Activated CD8-positive, alpha-beta T cell treated with anti-CD3 and anti-CD28 coated beads for 36 hours (primary cell): Measurements from ENCODE around the gene POM121C. TPM values are rescaled to one million over a fixed set of nuclear protein-coding genes. Genes with fewer than 3 reads are reported as not detected.
"Not testable (repeated sequence)": the region's sequence is repeated elsewhere in the genome, so short reads cannot be mapped to it uniquely, and the experiment has no call there.

Source experiments
- ATAC-seq: fragments of 200-7000 bp; cut with Tn5 transposase; one replicate; pipeline ENCODE4 v1.10.0; 2021; ENCODE audit warnings: mild to moderate bottlenecking, moderate library complexity
- CTCF ChIA-PET: fragments of 350-600 bp; sonication (Branson Sonifier 250); formaldehyde crosslinking; loops from one replicate; lab custom pipeline; 2021; ENCODE audit warnings: antibody characterized with exemption; lab: Charles Lee
- POLR2A ChIA-PET: fragments of 350-600 bp; sonication (Branson Sonifier 250); formaldehyde crosslinking; loops from one replicate; lab custom pipeline; 2021; ENCODE audit warnings: antibody characterized with exemption; lab: Charles Lee
- DNase-seq: peaks from one replicate; pipeline ENCODE4 v3.0.0-alpha.2; 2020
- H3K27ac Mint-ChIP-seq: one replicate; pipeline ENCODE4 v1.8.0; 2021; ENCODE audit warnings: mild to moderate bottlenecking, mixed read lengths
- H3K27me3 Mint-ChIP-seq: one replicate; pipeline ENCODE4 v1.8.0; 2021; ENCODE audit warnings: mixed read lengths
- H3K36me3 Mint-ChIP-seq: one replicate; pipeline ENCODE4 v1.8.0; 2021; ENCODE audit warnings: low read depth, mixed read lengths
- H3K4me1 Mint-ChIP-seq: one replicate; pipeline ENCODE4 v1.8.0; 2021; ENCODE audit warnings: low read depth, mixed read lengths
- H3K4me3 Mint-ChIP-seq: one replicate; pipeline ENCODE4 v1.8.0; 2021; ENCODE audit warnings: mild to moderate bottlenecking, moderate library complexity, mixed read lengths
- H3K9me3 Mint-ChIP-seq: one replicate; pipeline ENCODE4 v1.8.0; 2021; ENCODE audit warnings: mixed read lengths
- intact Hi-C: fragments of 100-400 bp; cut with micrococcal nuclease; formaldehyde crosslinking; loops from one replicate; pipeline ENCODE4 v1.10.0; 2022
- total RNA-seq, 2 experiments: library from RNA; stranded (reverse); gene quantifications; one replicate each; pipeline ENCODE4 v1.2.3, GENCODE V29; 2021
- TF ChIP-seq, protein P1 (sequence below): fragments of 200-600 bp; IDR thresholded peaks from one replicate; pipeline ENCODE4 v1.8.0; 2022; ENCODE audit warnings: antibody characterized with exemption, mild to moderate bottlenecking

The POM121C gene
- total RNA-seq, 2 experiments from 2014 or later: 81.4 to 85.5 TPM

DNA sequence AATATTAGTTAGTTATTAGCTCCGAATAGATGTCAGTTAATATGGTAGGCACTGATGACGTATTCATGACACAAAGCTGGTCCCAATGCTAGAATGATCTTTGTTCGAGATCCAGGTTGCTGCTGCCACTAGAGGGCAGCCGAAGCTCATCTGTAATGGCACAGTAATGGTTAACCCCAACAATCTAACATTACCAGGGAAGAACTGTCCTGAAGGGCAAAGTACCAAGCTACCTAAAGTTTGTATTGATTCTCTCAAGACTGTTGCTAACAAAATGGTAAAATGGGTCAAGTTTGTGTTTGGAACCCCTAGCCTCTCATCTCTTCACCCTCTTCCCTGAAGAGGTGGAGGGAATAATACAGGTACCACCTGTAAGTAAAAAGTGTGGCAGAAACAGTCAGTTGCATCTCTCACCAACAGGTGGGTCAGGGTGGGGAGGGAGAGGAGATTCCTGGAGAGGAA is 33.6 kb downstream of the POM121C start:
- peak; percentile 89 for ATAC-seq
- CTCF ChIA-PET, DNase-seq, H3K27me3 Mint-ChIP-seq, H3K4me3 Mint-ChIP-seq, H3K36me3 Mint-ChIP-seq, H3K27ac Mint-ChIP-seq, H3K4me1 Mint-ChIP-seq, intact Hi-C loops, H3K9me3 Mint-ChIP-seq, POLR2A ChIA-PET: not testable (repeated sequence)
- TF ChIP-seq, protein P1, sequence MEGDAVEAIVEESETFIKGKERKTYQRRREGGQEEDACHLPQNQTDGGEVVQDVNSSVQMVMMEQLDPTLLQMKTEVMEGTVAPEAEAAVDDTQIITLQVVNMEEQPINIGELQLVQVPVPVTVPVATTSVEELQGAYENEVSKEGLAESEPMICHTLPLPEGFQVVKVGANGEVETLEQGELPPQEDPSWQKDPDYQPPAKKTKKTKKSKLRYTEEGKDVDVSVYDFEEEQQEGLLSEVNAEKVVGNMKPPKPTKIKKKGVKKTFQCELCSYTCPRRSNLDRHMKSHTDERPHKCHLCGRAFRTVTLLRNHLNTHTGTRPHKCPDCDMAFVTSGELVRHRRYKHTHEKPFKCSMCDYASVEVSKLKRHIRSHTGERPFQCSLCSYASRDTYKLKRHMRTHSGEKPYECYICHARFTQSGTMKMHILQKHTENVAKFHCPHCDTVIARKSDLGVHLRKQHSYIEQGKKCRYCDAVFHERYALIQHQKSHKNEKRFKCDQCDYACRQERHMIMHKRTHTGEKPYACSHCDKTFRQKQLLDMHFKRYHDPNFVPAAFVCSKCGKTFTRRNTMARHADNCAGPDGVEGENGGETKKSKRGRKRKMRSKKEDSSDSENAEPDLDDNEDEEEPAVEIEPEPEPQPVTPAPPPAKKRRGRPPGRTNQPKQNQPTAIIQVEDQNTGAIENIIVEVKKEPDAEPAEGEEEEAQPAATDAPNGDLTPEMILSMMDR: peak; percentile 43

DNA sequence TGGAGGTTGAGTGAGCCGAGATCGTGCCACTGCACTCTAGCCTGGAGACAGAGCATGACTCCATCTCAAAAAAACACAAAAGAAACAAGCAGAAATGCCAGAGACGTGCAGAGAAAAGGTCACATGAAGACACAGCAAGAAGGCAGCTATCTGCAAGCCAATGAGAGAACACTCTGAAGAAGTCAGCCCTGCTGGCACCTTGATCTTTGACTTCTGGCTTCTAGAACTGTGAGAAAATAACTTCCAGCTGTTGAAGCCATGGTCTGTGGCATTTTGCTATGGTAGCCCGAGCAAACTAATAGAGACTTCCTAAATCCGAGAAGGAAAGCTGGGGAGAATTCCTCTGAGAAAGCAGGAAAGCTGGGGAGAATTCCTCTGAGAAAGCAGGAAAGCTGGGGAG is 36.2 kb downstream of the POM121C start:
- CTCF ChIA-PET, H3K4me3 Mint-ChIP-seq, H3K9me3 Mint-ChIP-seq, POLR2A ChIA-PET, intact Hi-C loops, H3K27me3 Mint-ChIP-seq, H3K27ac Mint-ChIP-seq, DNase-seq, ATAC-seq, H3K4me1 Mint-ChIP-seq, H3K36me3 Mint-ChIP-seq: not testable (repeated sequence)

DNA sequence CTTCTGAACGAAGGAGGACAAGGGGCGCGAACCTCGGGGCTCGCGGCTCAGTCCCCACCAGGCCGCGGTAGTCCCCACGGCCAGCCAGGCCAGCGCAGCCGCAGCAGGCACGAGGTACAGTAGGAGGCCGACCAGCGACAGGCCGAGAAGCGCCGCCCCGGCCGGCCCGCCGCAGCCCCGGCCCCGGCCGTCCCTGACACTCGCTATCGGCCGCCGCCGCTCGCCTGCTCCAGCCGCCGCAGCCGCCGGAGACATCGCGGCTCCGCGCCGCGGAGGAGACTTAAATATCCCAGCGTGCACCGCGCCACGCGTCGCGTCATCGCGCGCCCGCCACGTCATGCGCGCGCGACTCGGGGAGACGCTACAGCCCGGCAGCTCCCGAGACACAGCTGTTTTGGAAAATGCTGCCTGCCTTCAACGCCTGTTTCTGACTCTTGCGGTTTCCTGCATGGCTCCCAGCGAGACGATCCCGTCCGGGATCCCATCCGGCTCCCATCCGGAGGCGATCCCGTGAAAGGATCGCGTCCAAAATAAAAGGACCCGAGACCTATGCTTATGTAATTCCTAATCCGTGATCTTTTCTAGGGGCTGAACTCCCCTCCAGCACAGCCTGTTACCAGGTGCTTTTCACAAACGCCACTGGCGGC is 43.5 kb downstream of the POM121C start:
- peaks cover 28% of the 10 kb centered on the region for H3K36me3 Mint-ChIP-seq
- H3K9me3 Mint-ChIP-seq, CTCF ChIA-PET, intact Hi-C loops, H3K4me1 Mint-ChIP-seq, H3K27me3 Mint-ChIP-seq, POLR2A ChIA-PET, DNase-seq: not testable (repeated sequence)
- H3K4me3 Mint-ChIP-seq: peak overlapping the region; percentile 84
- peak; percentile 89 for ATAC-seq
- H3K27ac Mint-ChIP-seq: peak overlapping the region; percentile 92

- peaks cover 32% of the 10 kb centered on the region for H3K36me3 Mint-ChIP-seq
- H3K9me3 Mint-ChIP-seq, H3K27me3 Mint-ChIP-seq, intact Hi-C loops, CTCF ChIA-PET, DNase-seq, POLR2A ChIA-PET: not testable (repeated sequence)
- H3K27ac Mint-ChIP-seq: peak overlapping the region; percentile 85
- peaks cover 10% of the 10 kb centered on the region for H3K4me1 Mint-ChIP-seq
- peak; percentile 47 for ATAC-seq
- peak overlapping the region; percentile 80 for H3K4me3 Mint-ChIP-seq
Observed at GRCh38 chr7:75442101-75442464, 44.0 kb downstream of the POM121C start.

DNA sequence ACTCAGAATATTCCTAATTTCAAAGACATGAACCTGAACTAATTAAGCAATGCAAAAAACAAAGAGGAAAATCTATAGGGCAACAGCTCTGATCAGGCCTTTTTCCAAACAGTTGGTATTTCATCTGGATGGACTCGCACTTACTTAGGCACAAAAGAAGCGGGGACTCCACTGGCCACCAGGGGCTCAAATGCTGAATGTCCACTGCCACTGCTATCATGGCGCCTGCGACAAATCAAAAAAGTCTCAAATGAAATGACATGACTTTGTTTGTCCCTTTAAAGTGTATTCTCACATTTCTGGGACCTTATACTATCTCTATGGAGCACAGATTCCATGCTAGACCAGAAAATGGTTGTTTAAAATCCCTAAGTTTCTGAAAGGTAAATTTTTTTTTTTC is 47.1 kb downstream of the POM121C start:
- ATAC-seq: not testable (repeated sequence)
- peaks cover 50% of the 10 kb centered on the region for H3K36me3 Mint-ChIP-seq

DNA sequence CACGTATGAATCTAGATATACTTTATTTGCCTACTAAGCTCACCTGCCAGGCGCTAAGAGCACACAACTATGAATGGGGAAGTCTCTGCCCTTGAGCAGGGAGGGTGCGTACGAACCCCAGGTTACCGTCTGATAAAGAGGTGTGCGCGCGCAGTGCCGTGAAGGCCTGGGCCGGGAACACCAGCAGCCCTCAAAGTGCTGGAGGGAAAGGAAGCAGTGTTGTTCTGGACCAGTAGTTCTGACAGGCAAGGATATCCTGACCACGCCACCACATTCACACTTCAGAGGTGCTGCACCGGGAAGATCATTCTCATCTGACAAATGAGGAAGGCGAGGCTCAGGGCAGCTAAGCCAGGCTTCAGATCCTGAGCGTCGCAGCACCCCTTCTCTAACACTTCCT is 62.6 kb downstream of the POM121C start:
- DNase-seq, intact Hi-C loops, H3K4me3 Mint-ChIP-seq, H3K27me3 Mint-ChIP-seq, H3K27ac Mint-ChIP-seq, ATAC-seq, POLR2A ChIA-PET, CTCF ChIA-PET, H3K4me1 Mint-ChIP-seq, H3K9me3 Mint-ChIP-seq: not testable (repeated sequence)
- H3K36me3 Mint-ChIP-seq: peaks cover 25% of the 10 kb centered on the region

More for the DNA sequence above, 47.1 kb downstream of the POM121C start:
- H3K4me1 Mint-ChIP-seq: peaks cover 23% of the 10 kb centered on the region
- POLR2A ChIA-PET, DNase-seq, H3K27ac Mint-ChIP-seq, H3K27me3 Mint-ChIP-seq, H3K9me3 Mint-ChIP-seq, intact Hi-C loops, CTCF ChIA-PET, H3K4me3 Mint-ChIP-seq: not testable (repeated sequence)

DNA sequence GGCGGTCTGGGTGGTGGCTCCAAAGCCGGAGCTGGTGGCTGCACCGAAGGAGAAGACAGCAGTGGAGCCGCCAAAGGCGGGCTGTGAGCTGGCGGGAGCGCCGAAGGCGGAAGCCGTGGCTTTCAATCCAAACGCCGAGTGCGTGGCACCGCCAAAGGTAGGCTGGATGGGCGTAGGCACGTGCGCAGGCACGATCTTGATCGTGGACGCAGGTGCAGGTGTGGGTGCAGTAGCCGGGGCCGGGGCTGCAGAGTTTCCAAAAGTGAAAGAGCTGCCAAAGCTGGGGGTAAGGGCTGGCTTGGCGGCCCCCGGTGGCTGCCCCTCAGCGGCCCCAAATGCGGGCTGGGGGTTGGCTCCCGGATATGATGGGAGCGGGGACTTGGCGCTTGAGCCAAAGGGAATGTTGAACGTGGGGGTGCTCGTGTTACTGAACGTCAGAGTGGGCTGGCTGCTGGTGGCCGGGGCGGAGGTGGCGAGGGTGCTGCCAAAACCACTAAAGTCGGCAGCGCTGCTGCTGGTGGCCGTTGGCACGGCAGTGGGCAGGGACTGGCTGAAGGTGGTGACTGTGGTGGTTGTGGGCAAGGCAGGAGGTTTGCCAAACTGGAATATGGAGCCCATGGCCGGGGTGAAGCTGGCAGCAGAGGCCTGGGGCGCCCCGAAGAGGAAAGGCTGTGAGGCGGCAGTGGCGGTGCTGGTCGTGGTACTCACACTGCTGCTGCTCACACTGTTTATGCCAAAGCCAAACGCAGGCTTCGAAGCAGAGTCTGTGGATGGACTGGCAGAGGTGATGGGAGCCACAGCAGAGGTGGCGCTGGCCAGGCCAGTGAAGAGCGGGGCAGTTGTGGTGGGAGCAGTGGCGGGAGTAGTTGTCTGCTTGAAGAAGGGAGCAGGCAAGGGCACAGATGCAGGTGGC is 64.0 kb downstream of the POM121C start:
- H3K4me1 Mint-ChIP-seq, H3K9me3 Mint-ChIP-seq, DNase-seq, CTCF ChIA-PET, POLR2A ChIA-PET, ATAC-seq, H3K27ac Mint-ChIP-seq, intact Hi-C loops, H3K4me3 Mint-ChIP-seq, H3K27me3 Mint-ChIP-seq: not testable (repeated sequence)
- peaks cover 18% of the 10 kb centered on the region for H3K36me3 Mint-ChIP-seq

DNA sequence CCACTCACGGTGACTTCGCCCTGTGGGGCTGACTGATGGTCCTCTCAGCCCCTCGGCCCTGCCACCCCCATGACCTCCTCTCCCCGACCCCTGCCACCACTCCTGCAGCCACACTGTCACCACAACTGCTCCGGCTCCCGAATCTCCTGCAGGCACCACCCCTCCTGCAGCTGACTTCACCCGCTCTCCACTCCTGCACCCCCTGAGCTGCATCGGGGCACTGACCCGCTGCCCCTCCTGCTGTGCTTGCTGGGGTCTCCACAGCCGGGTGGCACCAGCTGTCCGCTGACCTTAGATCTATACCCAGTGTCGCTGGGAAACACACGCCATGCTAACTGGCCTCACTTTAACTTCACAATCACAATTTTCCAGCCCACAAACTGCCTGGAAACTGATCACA is 65.9 kb downstream of the POM121C start:
- H3K4me1 Mint-ChIP-seq, ATAC-seq, CTCF ChIA-PET, POLR2A ChIA-PET, intact Hi-C loops, H3K27me3 Mint-ChIP-seq, H3K4me3 Mint-ChIP-seq, H3K9me3 Mint-ChIP-seq, DNase-seq: not testable (repeated sequence)
- H3K36me3 Mint-ChIP-seq: peaks cover 19% of the 10 kb centered on the region
- peak overlapping the region; percentile 43 for H3K27ac Mint-ChIP-seq

- intact Hi-C loops, DNase-seq, H3K4me3 Mint-ChIP-seq, H3K27ac Mint-ChIP-seq, H3K27me3 Mint-ChIP-seq, ATAC-seq, POLR2A ChIA-PET, H3K4me1 Mint-ChIP-seq, CTCF ChIA-PET, H3K9me3 Mint-ChIP-seq: not testable (repeated sequence)
- peaks cover 19% of the 10 kb centered on the region for H3K36me3 Mint-ChIP-seq
Observed at GRCh38 chr7:75419693-75420092, 66.4 kb downstream of the POM121C start.

GRCh38 chr7:75419210-75419609 is 66.9 kb downstream of the POM121C start:
- H3K9me3 Mint-ChIP-seq, CTCF ChIA-PET, H3K27me3 Mint-ChIP-seq, H3K27ac Mint-ChIP-seq, H3K4me1 Mint-ChIP-seq, DNase-seq, H3K4me3 Mint-ChIP-seq, intact Hi-C loops, POLR2A ChIA-PET, ATAC-seq: not testable (repeated sequence)
- H3K36me3 Mint-ChIP-seq: peaks cover 15% of the 10 kb centered on the region
